Esophagus squamous epithelium (tissue), 5 donors: ENCODE results near the gene SPP2. TPM values are rescaled to one million over a fixed set of nuclear protein-coding genes. Genes with fewer than 3 reads are reported as not detected.

Experiments used
- DNase-seq: peaks from one replicate; lab custom pipeline; 2025; lab: John Stamatoyannopoulos, UW
- H3K27ac ChIP-seq, 4 donors: fragments of 200-600 bp; sonication (generic); one replicate each; pipeline ENCODE4 v1.5.1; 2016 to 2019; ENCODE audit warnings: mild to moderate bottlenecking in 1 of 4
- H3K27me3 ChIP-seq, 4 donors: fragments of 200-600 bp; sonication (generic); 1 replicate in 3 of 4; 2 replicates in 1 of 4; pipeline versions ENCODE4 v1.5.1 to v1.6.0; 2017 to 2021; ENCODE audit warnings: antibody characterized with exemption in 1 of 4
- H3K36me3 ChIP-seq, 3 donors: fragments of 200-600 bp; sonication (generic); one replicate each; pipeline ENCODE4 v1.5.1; 2016 to 2019
- H3K4me1 ChIP-seq, 3 donors: fragments of 200-600 bp; sonication (generic); one replicate each; pipeline ENCODE4 v1.5.1; 2017 to 2019
- H3K4me3 ChIP-seq, 4 donors: fragments of 200-600 bp; sonication (generic); 1 replicate in 3 of 4; 2 replicates in 1 of 4; pipeline ENCODE4 v1.5.1; 2016 to 2019; ENCODE audit warnings: mild to moderate bottlenecking in 2 of 4, moderate library complexity in 1 of 4
- H3K9me3 ChIP-seq, 3 donors: fragments of 200-600 bp; sonication (generic); one replicate each; pipeline ENCODE4 v1.5.1; 2016 to 2019
- POLR2A ChIP-seq, 4 donors: fragments of 450-650 bp; IDR thresholded peaks; one replicate each; pipeline ENCODE4 v1.6.1; 2017; ENCODE audit warnings: antibody characterized with exemption in 4 of 4, mild to moderate bottlenecking in 4 of 4, moderate library complexity in 3 of 4
- WGBS, 2 donors: methylation state at CpG; one replicate each; pipeline ENCODE4 v1.1.5; 2018; 5-methylcytosine and 5-hydroxymethylcytosine counted together
- intact Hi-C: fragments of 100-400 bp; cut with DNase I; formaldehyde crosslinking; loops from one replicate; pipeline ENCODE4 v1.15.0; 2022
- total RNA-seq, 4 donors: library from RNA; depleted of rRNA; stranded (reverse); fragments of >200 nt; gene quantifications; one replicate each; pipeline ENCODE4 v1.1.0, GENCODE V29; 2016
- TF ChIP-seq, protein P1 (sequence below), 6 experiments: fragments of 450-650 bp in 4 of 6; fragments of 200-600 bp in 2 of 6; sonication (generic) in 2 of 6; IDR thresholded peaks; one replicate each; pipeline ENCODE4 v1.5.1; 2016 to 2019; ENCODE audit warnings: antibody characterized with exemption in 6 of 6, mild to moderate bottlenecking in 4 of 6, moderate library complexity in 4 of 6
- donor health status: DM: yes; HTN: yes; CAD: no.

The SPP2 gene
- total RNA-seq, 4 donors from 2014 or later, result not detected

DNA sequence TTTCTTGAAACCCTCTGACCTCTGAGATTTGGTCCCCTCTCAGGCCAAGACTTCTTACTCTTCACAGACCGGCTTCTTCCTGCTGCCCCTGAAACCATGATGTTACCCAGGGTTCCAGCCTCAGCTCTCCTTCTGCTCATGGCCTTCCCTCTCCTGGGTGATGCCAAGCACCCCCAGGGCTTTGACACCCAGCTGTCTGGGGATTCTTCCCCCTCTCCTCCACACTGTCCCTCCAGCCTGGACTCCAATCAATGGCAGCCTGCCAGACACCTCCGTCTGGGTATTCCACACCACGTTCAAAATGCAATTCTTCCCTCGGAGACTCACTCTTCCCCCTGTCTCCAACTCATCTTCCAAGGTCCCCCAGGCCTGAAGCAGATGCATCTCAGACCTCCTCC lies 25.0 kb downstream of the SPP2 start:
- intact Hi-C loops, result no loop called here
- Histone ChIP-seq H3K9me3 (no peaks in the 10 kb centered on the region), H3K27me3 (peaks cover 0 to 3% (median 0%) of the 10 kb centered on the region in 4 donors), H3K36me3 (no peaks in the 10 kb centered on the region), H3K27ac (no peak overlapping the region), H3K4me3 (no peak overlapping the region), H3K4me1 (no peaks in the 10 kb centered on the region)
- WGBS, 2 donors, result 89 to 90% methylated on average over 4 of the region's 4 CpGs
- TF ChIP-seq POLR2A (IDR thresholded peaks at IDR 0.05), result no peak
- TF ChIP-seq, protein P1, sequence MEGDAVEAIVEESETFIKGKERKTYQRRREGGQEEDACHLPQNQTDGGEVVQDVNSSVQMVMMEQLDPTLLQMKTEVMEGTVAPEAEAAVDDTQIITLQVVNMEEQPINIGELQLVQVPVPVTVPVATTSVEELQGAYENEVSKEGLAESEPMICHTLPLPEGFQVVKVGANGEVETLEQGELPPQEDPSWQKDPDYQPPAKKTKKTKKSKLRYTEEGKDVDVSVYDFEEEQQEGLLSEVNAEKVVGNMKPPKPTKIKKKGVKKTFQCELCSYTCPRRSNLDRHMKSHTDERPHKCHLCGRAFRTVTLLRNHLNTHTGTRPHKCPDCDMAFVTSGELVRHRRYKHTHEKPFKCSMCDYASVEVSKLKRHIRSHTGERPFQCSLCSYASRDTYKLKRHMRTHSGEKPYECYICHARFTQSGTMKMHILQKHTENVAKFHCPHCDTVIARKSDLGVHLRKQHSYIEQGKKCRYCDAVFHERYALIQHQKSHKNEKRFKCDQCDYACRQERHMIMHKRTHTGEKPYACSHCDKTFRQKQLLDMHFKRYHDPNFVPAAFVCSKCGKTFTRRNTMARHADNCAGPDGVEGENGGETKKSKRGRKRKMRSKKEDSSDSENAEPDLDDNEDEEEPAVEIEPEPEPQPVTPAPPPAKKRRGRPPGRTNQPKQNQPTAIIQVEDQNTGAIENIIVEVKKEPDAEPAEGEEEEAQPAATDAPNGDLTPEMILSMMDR (IDR thresholded peaks at IDR 0.05), result no peak
- no peak for DNase-seq

DNA sequence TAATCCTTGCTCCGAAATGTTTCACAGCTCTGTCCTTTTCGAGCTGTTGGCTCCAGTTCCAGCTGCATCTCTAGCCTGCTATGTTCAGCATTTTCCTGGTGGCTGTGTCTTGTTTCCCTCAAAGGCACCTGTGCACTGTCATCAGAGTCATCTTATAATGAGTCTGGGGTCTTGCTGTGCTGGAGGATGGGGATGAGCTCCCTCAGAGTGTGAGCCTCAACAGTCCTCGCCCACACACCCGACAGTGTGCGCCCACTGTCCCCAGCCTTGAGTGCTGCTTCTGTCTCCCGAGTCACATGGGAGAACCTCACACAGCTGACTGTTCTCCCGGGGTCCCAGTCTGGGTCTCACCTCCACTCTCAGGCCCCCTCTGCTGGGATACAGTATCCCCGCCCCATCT lies 25.4 kb downstream of the SPP2 start:
- intact Hi-C loops, result no loop called here
- Histone ChIP-seq H3K4me3 (no peak overlapping the region), H3K27me3 (peaks cover 0 to 3% (median 0%) of the 10 kb centered on the region in 4 donors), H3K27ac (no peak overlapping the region), H3K36me3 (no peaks in the 10 kb centered on the region), H3K4me1 (no peaks in the 10 kb centered on the region), H3K9me3 (no peaks in the 10 kb centered on the region)
- TF ChIP-seq POLR2A (IDR thresholded peaks at IDR 0.05), result no peak
- TF ChIP-seq, protein P1 (IDR thresholded peaks at IDR 0.05), result no peak
- DNase-seq, result no peak
- WGBS, 2 donors, result 74 to 94% methylated on average over 7 to 8 of the region's 8 CpGs

DNA sequence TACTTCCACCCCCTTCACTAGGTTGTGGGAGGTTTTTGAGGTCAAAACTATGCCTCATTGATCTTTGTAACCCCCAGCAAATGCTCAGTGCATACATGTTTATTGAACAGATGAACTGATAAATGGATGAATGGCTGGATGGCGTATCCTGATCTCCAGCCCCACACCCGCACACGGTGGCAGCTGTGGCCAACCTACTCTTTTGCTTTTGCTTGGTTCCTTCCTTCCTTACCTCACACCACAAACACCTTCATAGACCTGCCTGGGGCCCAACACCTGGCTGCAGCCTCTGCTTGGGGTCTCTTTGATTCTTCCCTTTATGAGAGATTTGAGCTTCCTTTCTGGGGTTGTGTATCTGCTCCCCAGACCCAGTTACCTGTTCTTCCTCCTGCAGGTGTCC lies 25.9 kb downstream of the SPP2 start:
- Histone ChIP-seq H3K36me3 (no peaks in the 10 kb centered on the region), H3K27ac (no peak overlapping the region), H3K4me1 (no peaks in the 10 kb centered on the region), H3K4me3 (no peak overlapping the region), H3K27me3 (peaks cover 0 to 3% (median 0%) of the 10 kb centered on the region in 4 donors), H3K9me3 (no peaks in the 10 kb centered on the region)
- no peak for TF ChIP-seq POLR2A (IDR thresholded peaks at IDR 0.05)
- TF ChIP-seq, protein P1 (IDR thresholded peaks at IDR 0.05), result no peak
- intact Hi-C loops, result no loop called here
- WGBS, 2 donors, result 74 to 86% methylated on average over 3 of the region's 3 CpGs
- DNase-seq, result no peak

DNA sequence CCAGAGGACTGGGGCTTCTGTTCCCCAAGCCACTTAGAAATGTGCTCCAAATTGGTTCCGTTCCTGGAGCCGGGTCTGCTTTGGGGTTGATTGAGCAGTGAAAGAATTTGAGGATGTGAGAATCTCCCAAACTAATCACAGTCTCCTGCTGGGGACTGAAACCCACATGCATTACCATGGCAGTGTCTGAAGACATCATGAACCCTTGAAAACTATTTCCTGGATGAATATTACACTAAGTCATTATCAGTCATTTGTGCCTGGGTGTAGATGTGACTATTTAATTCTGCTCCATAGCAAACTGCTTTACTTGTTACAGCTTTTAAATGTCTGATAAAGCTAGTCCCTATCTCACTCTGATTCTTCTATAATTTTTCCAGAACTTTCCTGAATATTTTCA lies 27.6 kb downstream of the SPP2 start:
- Histone ChIP-seq H3K9me3 (no peaks in the 10 kb centered on the region), H3K4me3 (no peak overlapping the region), H3K36me3 (no peaks in the 10 kb centered on the region), H3K27me3 (peaks cover 0 to 20% (median 0%) of the 10 kb centered on the region in 4 donors), H3K27ac (no peak overlapping the region), H3K4me1 (peaks cover 0 to 13% (median 0%) of the 10 kb centered on the region in 3 donors)
- DNase-seq, result no peak
- WGBS, 2 donors, result 91 to 100% methylated on average over 2 of the region's 2 CpGs
- no peak for TF ChIP-seq POLR2A (IDR thresholded peaks at IDR 0.05)
- TF ChIP-seq, protein P1 (IDR thresholded peaks at IDR 0.05), result no peak
- intact Hi-C loops, result no loop called here

DNA sequence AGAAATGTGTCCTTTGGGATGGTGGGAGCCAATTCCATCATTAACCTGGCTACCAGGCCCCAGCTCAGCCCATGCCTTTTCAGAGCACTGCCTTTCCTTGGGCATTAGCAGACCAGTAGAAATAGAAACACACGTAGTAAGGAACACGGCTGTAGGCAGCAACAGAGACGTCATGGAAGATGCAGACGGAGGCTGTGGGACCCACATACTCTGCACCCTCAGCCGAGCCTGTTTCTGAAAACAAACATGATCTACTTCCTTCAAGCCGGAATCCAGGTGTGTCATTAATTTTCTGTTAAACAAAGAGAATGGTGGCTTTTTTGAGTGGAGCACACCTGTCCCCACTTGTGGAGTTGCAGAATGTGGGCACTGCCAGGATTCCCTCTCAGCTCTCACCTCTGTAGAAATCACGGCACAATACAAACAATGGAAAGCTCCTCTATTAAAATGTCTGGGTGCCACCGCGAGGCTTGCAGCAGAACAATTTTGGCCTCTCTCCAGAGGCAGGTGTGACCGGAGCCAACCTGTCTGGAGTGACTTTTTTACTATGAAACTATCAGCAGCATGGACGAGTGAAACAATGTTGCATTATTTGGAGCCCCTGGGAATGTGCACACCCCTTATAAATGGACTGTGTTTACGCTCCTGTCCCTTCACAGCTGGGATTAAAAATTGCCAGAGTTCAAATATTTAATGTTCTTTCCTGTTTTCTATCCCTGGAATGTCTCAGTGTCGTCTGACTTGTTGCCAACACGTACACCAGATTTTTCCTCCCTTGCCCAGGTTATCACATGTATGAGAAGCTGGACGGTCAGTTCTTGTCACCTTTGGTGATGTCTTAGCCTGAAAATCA lies 31.7 kb downstream of the SPP2 start:
- Histone ChIP-seq H3K27ac (no peak overlapping the region), H3K27me3 (peaks cover 0 to 33% (median 0%) of the 10 kb centered on the region in 4 donors), H3K9me3 (no peaks in the 10 kb centered on the region), H3K4me1 (peaks cover 0 to 13% (median 0%) of the 10 kb centered on the region in 3 donors), H3K4me3 (no peak overlapping the region), H3K36me3 (no peaks in the 10 kb centered on the region)
- no peak for DNase-seq
- TF ChIP-seq POLR2A (IDR thresholded peaks at IDR 0.05), result no peak
- TF ChIP-seq, protein P1 (IDR thresholded peaks at IDR 0.05), result no peak
- WGBS, 2 donors, result 36 to 38% methylated on average over 15 of the region's 15 CpGs
- intact Hi-C loops, result no loop called here
